DND-41 (cell line): ENCODE results near the gene VOPP1.

Source experiments
- ATAC-seq: fragments of 200-7000 bp; cut with Tn5 transposase; 3 replicates; pipeline ENCODE4 v1.9.1; 2021; ENCODE audit warnings: low read depth; ENCODE audit not compliant: insufficient read depth
- DNase-seq: peaks from one replicate; pipeline ENCODE4 v3.0.0-alpha.2; 2020
- H2AFZ ChIP-seq: 2 replicates; pipeline ENCODE4 v1.6.0; 2012; ENCODE audit warnings: low read depth, low read length
- H3K27ac ChIP-seq: 2 replicates; pipeline ENCODE4 v1.5.1; 2012; ENCODE audit warnings: low read length, inconsistent platforms
- H3K27me3 ChIP-seq: fragments of 200-600 bp; sonication (generic); 2 replicates; pipeline ENCODE4 v1.6.0; 2012; ENCODE audit warnings: low read length, mild to moderate bottlenecking, inconsistent platforms; ENCODE audit not compliant: insufficient read depth, poor library complexity
- H3K36me3 ChIP-seq: 2 replicates; pipeline ENCODE4 v1.5.1; 2012; ENCODE audit warnings: low read length, inconsistent platforms; ENCODE audit not compliant: insufficient read depth
- H3K4me1 ChIP-seq: 2 replicates; pipeline ENCODE4 v1.5.1; 2012; ENCODE audit warnings: mild to moderate bottlenecking, low read length; ENCODE audit not compliant: insufficient read depth
- H3K4me2 ChIP-seq: 2 replicates; pipeline ENCODE4 v1.6.0; 2012; ENCODE audit warnings: mild to moderate bottlenecking, moderate library complexity, low read length, inconsistent platforms; ENCODE audit not compliant: insufficient read depth
- H3K4me3 ChIP-seq, 2 experiments: fragments of 200-600 bp in 1 of 2; shearing (Covaris generic) in 1 of 2; 2 replicates each; pipeline ENCODE4 v1.5.1; 2012 to 2016; ENCODE audit warnings: inconsistent platforms in 2 of 2, low read length in 2 of 2, mild to moderate bottlenecking in 2 of 2, low read depth in 1 of 2, moderate library complexity in 1 of 2
- H3K79me2 ChIP-seq: 2 replicates; pipeline ENCODE4 v1.6.0; 2012; ENCODE audit warnings: low read length, inconsistent platforms; ENCODE audit not compliant: insufficient read depth
- H3K9ac ChIP-seq: 2 replicates; pipeline ENCODE4 v1.6.0; 2012; ENCODE audit warnings: low read depth, mild to moderate bottlenecking, inconsistent platforms, low read length, moderate library complexity
- H3K9me3 ChIP-seq: 2 replicates; pipeline ENCODE4 v1.5.1; 2012; ENCODE audit warnings: low read length, moderate library complexity, mild to moderate bottlenecking, inconsistent platforms; ENCODE audit not compliant: insufficient read depth, severe bottlenecking
- H4K20me1 ChIP-seq: 2 replicates; pipeline ENCODE4 v1.6.0; 2012; ENCODE audit warnings: low read length; ENCODE audit not compliant: insufficient read depth
- CTCF ChIP-seq: IDR thresholded peaks from 2 replicates; pipeline ENCODE4 v1.5.1; 2012; ENCODE audit warnings: borderline replicate concordance, low read length, moderate library complexity, mild to moderate bottlenecking; ENCODE audit not compliant: poor library complexity, severe bottlenecking; ENCODE audit errors: extremely low read depth
- EZH2 ChIP-seq: IDR thresholded peaks from 3 replicates; pipeline ENCODE4 v1.6.1; 2012; ENCODE audit warnings: borderline replicate concordance, low read depth, mild to moderate bottlenecking, moderate library complexity, low read length, inconsistent platforms; ENCODE audit not compliant: severe bottlenecking

VOPP1 gene

GRCh38 chr7:55436457-55436856 is 135.8 kb downstream of the VOPP1 start:
- Histone ChIP-seq H3K4me1 (peaks cover 58% of the 10 kb centered on the region), H4K20me1 (no peaks in the 10 kb centered on the region), H2AFZ (no peak overlapping the region), H3K79me2 (no peaks in the 10 kb centered on the region), H3K4me2 (no peak overlapping the region), H3K9ac (no peak overlapping the region), H3K27me3 (no peaks in the 10 kb centered on the region), H3K9me3 (no peaks in the 10 kb centered on the region), H3K27ac (peak overlapping the region; percentile 68; the same call in 1 of the 2 replicates), H3K36me3 (no peaks in the 10 kb centered on the region; the same call in 1 of the 2 replicates), H3K4me3 (no peak overlapping the region)
- no peak for TF ChIP-seq CTCF
- no peak for TF ChIP-seq EZH2
- no peak for ATAC-seq
- no peak for DNase-seq

- peaks cover 48% of the 10 kb centered on the region for H3K4me1 ChIP-seq
- no peak for ATAC-seq
- H3K9ac ChIP-seq, result no peak overlapping the region
- no peaks in the 10 kb centered on the region for H3K9me3 ChIP-seq
- H4K20me1 ChIP-seq, result no peaks in the 10 kb centered on the region
- peak overlapping the region; percentile 7; the same call in 1 of the 2 replicates for H3K27ac ChIP-seq
- no peaks in the 10 kb centered on the region for H3K79me2 ChIP-seq
- H2AFZ ChIP-seq, result no peak overlapping the region
- no peak for DNase-seq
- no peak for TF ChIP-seq CTCF
- TF ChIP-seq EZH2, result no peak
- H3K36me3 ChIP-seq, result no peaks in the 10 kb centered on the region; the same call in 1 of the 2 replicates
- no peak overlapping the region for H3K4me2 ChIP-seq
- no peak overlapping the region for H3K4me3 ChIP-seq
- no peaks in the 10 kb centered on the region for H3K27me3 ChIP-seq
Measured at GRCh38 chr7:55435466-55435865, 136.8 kb downstream of the VOPP1 start.

- no peak overlapping the region for H3K27ac ChIP-seq
- H3K9ac ChIP-seq, result no peak overlapping the region
- H2AFZ ChIP-seq, result no peak overlapping the region
- DNase-seq, result peak; percentile 33
- H3K27me3 ChIP-seq, result no peaks in the 10 kb centered on the region
- no peaks in the 10 kb centered on the region; the same call in 1 of the 2 replicates for H3K36me3 ChIP-seq
- H3K4me2 ChIP-seq, result no peak overlapping the region
- H4K20me1 ChIP-seq, result no peaks in the 10 kb centered on the region
- ATAC-seq, result peak; percentile 73
- peaks cover 25% of the 10 kb centered on the region for H3K4me1 ChIP-seq
- H3K4me3 ChIP-seq, result no peak overlapping the region
- H3K79me2 ChIP-seq, result no peaks in the 10 kb centered on the region
- H3K9me3 ChIP-seq, result no peaks in the 10 kb centered on the region
- TF ChIP-seq EZH2, result no peak
- TF ChIP-seq CTCF, result peak; percentile 67
Measured at GRCh38 chr7:55432939-55433784, 139.1 kb downstream of the VOPP1 start.
